WERI-Rb-1 (cell line): Measurements from ENCODE around the gene BCAS3.

Source experiments
- DNase-seq: peaks from one replicate; pipeline ENCODE4 v3.0.0-alpha.2; 2020
- H3K27ac ChIP-seq: fragments of 250-450 bp; sonication (Bioruptor Pico); 2 replicates; pipeline ENCODE4 v1.5.1; 2020; ENCODE audit warnings: mild to moderate bottlenecking, moderate library complexity
- H3K27me3 ChIP-seq: fragments of 250-450 bp; sonication (Bioruptor Pico); 2 replicates; pipeline ENCODE4 v1.5.1; 2021; ENCODE audit warnings: mild to moderate bottlenecking, low read depth, moderate library complexity; ENCODE audit not compliant: insufficient read depth, severe bottlenecking
- H3K36me3 ChIP-seq: fragments of 250-450 bp; sonication (Bioruptor Pico); 2 replicates; pipeline ENCODE4 v1.5.1; 2020; ENCODE audit warnings: mild to moderate bottlenecking, moderate library complexity
- H3K4me3 ChIP-seq: 2 replicates; pipeline ENCODE4 v1.5.1; 2011; ENCODE audit warnings: low read depth, mild to moderate bottlenecking, control low read depth, low read length
- H3K9me3 ChIP-seq: fragments of 250-450 bp; sonication (Bioruptor Pico); 2 replicates; pipeline ENCODE4 v1.5.1; 2021; ENCODE audit warnings: mild to moderate bottlenecking, moderate library complexity; ENCODE audit not compliant: severe bottlenecking
- CTCF ChIP-seq: IDR thresholded peaks from 2 replicates; pipeline ENCODE4 v1.5.1; 2011; ENCODE audit warnings: low read depth, mild to moderate bottlenecking, control low read depth, inconsistent platforms, low read length

The BCAS3 gene

DNA sequence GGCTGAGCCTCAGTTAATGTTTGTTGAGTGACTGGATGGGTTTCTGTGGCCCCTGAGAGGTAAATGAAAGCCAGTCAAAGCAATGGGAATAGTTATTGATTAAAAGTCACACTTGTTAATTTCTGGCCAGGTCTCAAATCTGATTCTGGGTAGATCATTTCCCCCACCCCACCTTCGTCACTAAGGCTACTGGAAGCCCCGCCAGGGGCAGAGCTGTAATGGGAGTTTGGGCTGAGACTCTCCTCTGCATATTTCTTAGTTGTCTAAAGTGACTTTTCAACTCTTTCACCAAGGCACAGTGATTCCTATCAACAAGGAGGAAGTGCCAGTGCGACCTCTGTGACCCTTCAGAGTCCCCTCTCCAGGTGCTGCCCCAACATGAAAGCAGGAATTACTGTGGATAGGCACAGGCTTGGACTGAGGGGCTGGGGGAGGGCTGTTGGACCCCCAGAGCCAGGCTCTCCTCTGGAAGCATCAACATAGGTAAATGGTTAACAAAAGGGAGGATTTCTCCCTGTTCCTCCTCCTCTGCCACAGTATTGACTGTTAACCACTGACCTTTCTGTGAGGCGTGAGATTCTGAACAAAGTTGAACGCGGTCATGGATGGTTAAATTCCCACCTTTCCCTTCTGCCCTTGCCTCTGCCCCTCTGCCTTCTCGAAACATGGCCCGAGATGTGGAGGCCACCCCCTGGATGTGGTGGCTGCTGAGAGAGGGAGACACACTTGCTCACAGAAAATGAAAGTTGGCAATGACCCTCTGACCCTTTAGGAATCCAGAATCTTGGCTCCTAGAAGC, 701.2 kb downstream of the BCAS3 start:
- no peak overlapping the region for H3K4me3 ChIP-seq
- TF ChIP-seq CTCF: no peak

DNA sequence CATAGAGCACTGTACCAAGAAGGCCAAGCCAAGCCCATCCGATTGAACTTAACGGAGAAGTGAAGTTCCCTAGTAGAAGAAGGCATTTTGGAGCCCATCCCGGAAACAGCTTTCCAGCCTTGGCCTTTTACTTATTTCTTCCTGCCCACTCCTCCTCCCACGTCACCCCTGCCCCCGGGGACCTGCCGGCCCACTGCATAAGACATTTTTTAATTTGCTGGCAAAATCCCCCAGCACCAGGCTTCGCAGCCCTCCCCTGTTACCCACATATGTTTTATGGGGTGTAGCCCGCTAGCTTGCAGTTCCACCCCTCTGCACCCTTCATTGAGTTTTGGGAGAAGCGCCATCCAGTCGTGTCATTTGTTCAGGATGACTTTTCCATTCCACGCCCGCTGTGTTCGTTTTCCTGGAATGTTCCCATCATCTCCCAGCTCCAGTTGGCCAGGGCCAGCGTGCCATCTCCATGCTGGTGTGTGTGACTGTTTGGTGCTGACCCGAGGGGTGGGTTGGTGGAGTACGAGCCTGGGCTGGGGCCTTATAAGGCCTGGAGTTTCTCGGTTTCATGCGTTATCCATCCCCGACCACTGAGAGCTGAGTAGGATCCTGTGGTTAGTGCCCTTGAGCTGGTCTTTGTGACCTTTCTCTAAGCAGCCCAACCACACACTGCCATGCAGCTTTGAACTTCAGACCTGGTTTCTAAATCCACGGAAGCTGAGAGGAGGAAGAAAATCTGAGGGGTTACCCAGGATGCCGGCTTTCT, 702.0 kb downstream of the BCAS3 start:
- no peak overlapping the region for H3K27ac ChIP-seq

More for the DNA sequence above, 701.2 kb downstream of the BCAS3 start:
- H3K36me3 ChIP-seq: no peaks in the 10 kb centered on the region
- no peaks in the 10 kb centered on the region for H3K9me3 ChIP-seq
- no peak for DNase-seq
- no peak overlapping the region for H3K27ac ChIP-seq
- H3K27me3 ChIP-seq: no peaks in the 10 kb centered on the region

DNA sequence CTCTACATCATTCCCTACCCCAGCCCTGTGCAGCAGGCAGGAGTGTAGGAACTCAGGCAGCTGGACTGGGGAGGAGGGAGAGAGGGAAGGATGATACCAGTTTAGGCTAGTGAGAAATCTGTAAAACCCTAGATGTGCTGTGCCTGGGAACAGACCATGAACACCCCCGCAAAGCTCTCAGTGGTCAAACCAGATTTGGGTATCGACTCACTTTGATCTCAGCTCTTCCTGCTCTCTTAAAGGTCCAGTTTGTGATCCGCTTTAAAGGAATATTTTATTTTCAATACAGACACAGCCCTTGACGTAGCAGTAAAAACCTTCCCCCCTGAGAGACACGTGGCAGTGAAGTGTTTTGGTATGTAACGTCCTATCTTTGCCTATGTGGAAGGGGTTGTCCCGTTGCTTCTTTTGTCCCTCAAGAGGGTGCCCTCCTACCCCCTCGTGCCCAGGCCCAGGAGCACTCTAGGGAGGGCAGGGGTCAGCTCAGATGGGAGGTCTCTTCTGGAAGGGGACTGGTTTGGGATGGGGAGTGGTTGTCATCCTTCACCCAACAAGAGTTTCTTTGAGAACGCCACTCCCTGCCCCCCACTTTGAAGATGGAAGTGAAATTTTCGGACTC, 702.7 kb downstream of the BCAS3 start:
- Histone ChIP-seq H3K27me3 (no peaks in the 10 kb centered on the region), H3K36me3 (no peaks in the 10 kb centered on the region), H3K9me3 (no peaks in the 10 kb centered on the region), H3K27ac (no peak overlapping the region), H3K4me3 (no peak overlapping the region)
- no peak for TF ChIP-seq CTCF
- no peak for DNase-seq

More for the DNA sequence above, 702.0 kb downstream of the BCAS3 start:
- TF ChIP-seq CTCF: no peak
- Histone ChIP-seq H3K36me3 (no peaks in the 10 kb centered on the region), H3K4me3 (no peak overlapping the region), H3K9me3 (no peaks in the 10 kb centered on the region), H3K27me3 (no peaks in the 10 kb centered on the region)
- DNase-seq: no peak

GRCh38 chr17:61380836-61381525, 703.3 kb downstream of the BCAS3 start:
- Histone ChIP-seq H3K36me3 (no peaks in the 10 kb centered on the region), H3K27ac (no peak overlapping the region), H3K4me3 (no peak overlapping the region), H3K9me3 (no peaks in the 10 kb centered on the region), H3K27me3 (no peaks in the 10 kb centered on the region)
- DNase-seq: no peak
- no peak for TF ChIP-seq CTCF

GRCh38 chr17:61381537-61381936, 703.9 kb downstream of the BCAS3 start:
- Histone ChIP-seq H3K27me3 (no peaks in the 10 kb centered on the region), H3K27ac (no peak overlapping the region), H3K9me3 (no peaks in the 10 kb centered on the region), H3K36me3 (no peaks in the 10 kb centered on the region), H3K4me3 (no peak overlapping the region)
- no peak for DNase-seq
- no peak for TF ChIP-seq CTCF
